Gastroesophageal sphincter (tissue), 3 donors: Measurements from ENCODE around the gene FAM114A1.

Experiments
- EP300 ChIP-seq: sonication (generic); formaldehyde crosslinking; IDR thresholded peaks from one replicate; pipeline ENCODE4 v1.6.1; 2017; ENCODE audit warnings: antibody characterized with exemption, mild to moderate bottlenecking
- TF ChIP-seq, protein P1 (sequence below), 4 experiments: fragments of 200-600 bp in 2 of 4; fragments of 450-650 bp in 2 of 4; sonication (generic) in 1 of 4; IDR thresholded peaks; one replicate each; pipeline ENCODE4 v1.5.1; 2017 to 2019; ENCODE audit warnings: antibody characterized with exemption in 4 of 4, mild to moderate bottlenecking in 2 of 4, moderate library complexity in 2 of 4

DNA sequence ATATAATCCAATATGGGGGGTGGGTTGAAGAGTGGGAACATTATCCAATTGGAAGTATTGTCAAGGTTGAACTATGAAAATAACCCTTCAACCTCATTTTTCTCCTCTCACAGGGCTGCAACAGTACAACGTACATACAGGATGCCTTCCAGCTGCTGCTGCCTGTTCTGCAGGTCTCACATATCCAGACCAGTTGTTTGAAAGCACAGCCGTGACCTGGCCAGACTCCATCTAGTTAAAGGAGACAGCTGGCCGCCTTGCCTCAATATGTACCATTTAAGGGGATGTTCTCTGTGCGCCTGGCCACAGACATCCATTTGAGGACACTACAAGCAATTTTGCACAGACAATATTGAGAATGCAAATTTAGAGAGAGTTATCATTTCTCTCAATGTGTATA, 75.7 kb downstream of the FAM114A1 start:
- TF ChIP-seq, protein P1, sequence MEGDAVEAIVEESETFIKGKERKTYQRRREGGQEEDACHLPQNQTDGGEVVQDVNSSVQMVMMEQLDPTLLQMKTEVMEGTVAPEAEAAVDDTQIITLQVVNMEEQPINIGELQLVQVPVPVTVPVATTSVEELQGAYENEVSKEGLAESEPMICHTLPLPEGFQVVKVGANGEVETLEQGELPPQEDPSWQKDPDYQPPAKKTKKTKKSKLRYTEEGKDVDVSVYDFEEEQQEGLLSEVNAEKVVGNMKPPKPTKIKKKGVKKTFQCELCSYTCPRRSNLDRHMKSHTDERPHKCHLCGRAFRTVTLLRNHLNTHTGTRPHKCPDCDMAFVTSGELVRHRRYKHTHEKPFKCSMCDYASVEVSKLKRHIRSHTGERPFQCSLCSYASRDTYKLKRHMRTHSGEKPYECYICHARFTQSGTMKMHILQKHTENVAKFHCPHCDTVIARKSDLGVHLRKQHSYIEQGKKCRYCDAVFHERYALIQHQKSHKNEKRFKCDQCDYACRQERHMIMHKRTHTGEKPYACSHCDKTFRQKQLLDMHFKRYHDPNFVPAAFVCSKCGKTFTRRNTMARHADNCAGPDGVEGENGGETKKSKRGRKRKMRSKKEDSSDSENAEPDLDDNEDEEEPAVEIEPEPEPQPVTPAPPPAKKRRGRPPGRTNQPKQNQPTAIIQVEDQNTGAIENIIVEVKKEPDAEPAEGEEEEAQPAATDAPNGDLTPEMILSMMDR (IDR thresholded peaks at IDR 0.05): no peak
- no peak for TF ChIP-seq EP300
